IPS-18c (cell line): ENCODE measurements around the gene WNK1.
"Not testable (repeated sequence)": the region's sequence is repeated elsewhere in the genome, so short reads cannot be mapped to it uniquely, and the experiment has no call there.

ENCODE experiments used
- H3K4me3 ChIP-seq: 2 replicates; pipeline ENCODE4 v1.7.0; 2013; ENCODE audit warnings: low read depth, mild to moderate bottlenecking, low read length, moderate library complexity; ENCODE audit not compliant: insufficient read depth
- H3K9me3 ChIP-seq: one replicate; pipeline ENCODE4 v1.6.1; 2013; ENCODE audit warnings: mild to moderate bottlenecking, low read length, moderate library complexity; ENCODE audit not compliant: control insufficient read depth, insufficient read depth

Gene WNK1

DNA sequence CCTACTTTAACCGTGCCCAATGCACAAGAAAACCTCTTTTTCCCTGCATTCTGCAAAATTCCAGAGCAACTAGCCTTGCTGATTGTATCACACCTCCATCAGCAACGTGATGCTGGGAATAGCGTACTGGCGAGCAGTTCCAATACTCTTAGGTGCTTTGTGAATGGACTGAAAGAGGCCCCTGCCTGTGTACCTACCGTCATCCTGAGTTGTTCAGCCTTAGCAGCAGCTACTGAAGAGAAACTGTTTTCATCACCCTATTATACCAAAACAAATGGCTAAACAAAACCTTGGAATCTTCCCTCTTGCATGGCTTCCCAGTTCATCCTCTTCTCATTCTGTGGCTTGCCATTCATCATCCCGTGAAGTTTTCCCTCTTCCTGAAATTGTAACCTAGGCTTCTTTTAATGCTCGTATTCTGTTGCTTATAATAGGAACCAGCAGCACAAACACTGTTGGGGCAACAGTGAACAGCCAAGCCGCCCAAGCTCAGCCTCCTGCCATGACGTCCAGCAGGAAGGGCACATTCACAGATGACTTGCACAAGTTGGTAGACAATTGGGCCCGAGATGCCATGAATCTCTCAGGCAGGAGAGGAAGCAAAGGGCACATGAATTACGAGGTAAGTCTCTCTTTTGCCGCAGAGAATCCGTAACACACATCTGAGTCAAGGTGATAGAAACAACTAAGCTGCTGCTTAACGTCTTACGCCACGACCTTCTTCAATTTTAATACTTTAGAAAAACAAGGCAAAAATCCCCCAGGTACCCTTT lies 155.2 kb downstream of the WNK1 start:
- peaks cover 2% of the 10 kb centered on the region for H3K9me3 ChIP-seq

GRCh38 chr12:909861-910260 lies 157.5 kb downstream of the WNK1 start:
- no peak overlapping the region for H3K4me3 ChIP-seq
- H3K9me3 ChIP-seq = peaks cover 2% of the 10 kb centered on the region

More for the DNA sequence above, 155.2 kb downstream of the WNK1 start:
- no peak overlapping the region for H3K4me3 ChIP-seq

DNA sequence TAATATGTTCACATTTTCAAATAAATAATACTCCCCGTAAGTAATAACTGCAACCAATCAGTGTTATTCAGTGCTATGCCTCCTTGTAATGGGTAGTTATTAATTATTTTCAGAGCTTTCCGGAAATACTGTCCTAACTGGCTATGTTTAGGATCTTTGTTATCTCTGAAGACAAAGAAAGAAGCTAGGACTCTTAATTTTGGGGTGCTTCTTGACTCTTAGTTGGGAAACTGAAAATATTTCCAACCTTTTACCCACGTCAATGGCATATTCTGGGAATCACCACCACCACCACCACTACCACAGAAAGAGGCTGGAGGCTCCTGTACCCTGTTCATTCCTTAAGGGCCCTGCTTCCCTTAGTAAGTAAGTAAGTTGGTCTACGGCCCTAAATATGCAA lies 158.0 kb downstream of the WNK1 start:
- Histone ChIP-seq H3K4me3 (no peak overlapping the region), H3K9me3 (peaks cover 2% of the 10 kb centered on the region)

GRCh38 chr12:911191-911826 lies 158.9 kb downstream of the WNK1 start:
- Histone ChIP-seq H3K9me3 (peaks cover 2% of the 10 kb centered on the region), H3K4me3 (no peak overlapping the region)

GRCh38 chr12:912466-913235 lies 160.3 kb downstream of the WNK1 start:
- no peaks in the 10 kb centered on the region for H3K9me3 ChIP-seq
- no peak overlapping the region for H3K4me3 ChIP-seq

DNA sequence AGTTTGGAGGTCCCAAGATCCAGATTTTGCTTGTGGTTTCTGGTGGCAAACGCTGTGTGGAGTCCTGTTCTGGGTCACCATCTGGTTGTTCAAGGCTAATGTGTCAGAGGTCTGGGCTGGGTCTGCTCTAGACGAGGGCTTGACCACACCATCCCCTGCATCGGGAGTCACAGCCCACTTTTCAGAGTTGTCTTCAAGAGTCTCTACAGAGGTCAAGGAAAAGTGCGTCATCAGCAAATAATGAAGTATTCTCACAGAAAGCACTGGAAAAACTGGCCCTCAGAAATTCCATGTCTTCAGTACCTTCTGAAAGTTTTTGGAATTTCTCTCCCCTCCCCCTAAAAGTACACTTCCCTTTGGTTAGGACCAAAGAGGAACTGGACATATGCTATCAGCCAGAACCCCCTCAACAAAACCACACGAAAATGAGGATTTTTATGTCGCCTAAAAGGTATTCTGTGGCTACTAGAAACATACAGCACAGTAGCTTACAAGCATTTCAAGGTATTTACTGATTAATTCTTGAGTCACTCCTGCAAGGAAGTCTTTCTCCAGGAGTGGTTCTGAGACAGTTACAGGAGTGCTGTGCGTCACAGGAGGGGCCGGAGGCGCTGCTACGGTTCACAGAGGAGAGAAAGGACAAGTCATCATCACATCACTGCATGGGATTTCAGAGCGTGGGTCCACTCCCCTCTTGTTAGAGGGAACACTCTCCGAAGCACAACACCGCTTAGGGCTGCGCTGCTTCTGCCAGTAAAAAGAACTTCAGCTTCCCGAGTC lies 161.7 kb downstream of the WNK1 start:
- H3K9me3 ChIP-seq = no peaks in the 10 kb centered on the region
- no peak overlapping the region for H3K4me3 ChIP-seq

- no peaks in the 10 kb centered on the region for H3K9me3 ChIP-seq
- H3K4me3 ChIP-seq = no peak overlapping the region
Measured at GRCh38 chr12:915090-915489, 162.7 kb downstream of the WNK1 start.

DNA sequence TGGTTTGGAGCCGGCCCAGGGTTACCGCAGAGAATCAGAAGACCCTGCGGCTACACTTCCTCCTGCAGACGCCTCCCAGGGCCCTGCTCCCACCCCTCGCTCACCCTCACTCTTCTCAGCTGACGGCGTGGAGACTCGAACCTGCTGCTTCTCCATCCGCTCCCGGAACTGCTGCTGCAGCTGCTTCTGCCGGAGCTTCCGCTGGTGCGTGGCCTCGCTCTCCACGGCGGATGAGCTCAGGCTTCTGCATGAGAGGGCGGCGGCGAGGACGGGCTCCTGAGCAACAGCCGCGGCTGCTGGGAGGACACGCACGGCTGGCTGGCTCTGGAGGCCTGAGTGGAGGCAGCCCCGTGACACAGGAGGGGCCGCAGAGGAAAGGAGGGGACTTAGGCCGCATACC lies 163.9 kb downstream of the WNK1 start:
- H3K9me3 ChIP-seq = no peaks in the 10 kb centered on the region

GRCh38 chr12:916712-917445 lies 164.5 kb downstream of the WNK1 start:
- H3K4me3 ChIP-seq = no peak overlapping the region
- no peaks in the 10 kb centered on the region for H3K9me3 ChIP-seq

More for the DNA sequence above, 163.9 kb downstream of the WNK1 start:
- no peak overlapping the region for H3K4me3 ChIP-seq

DNA sequence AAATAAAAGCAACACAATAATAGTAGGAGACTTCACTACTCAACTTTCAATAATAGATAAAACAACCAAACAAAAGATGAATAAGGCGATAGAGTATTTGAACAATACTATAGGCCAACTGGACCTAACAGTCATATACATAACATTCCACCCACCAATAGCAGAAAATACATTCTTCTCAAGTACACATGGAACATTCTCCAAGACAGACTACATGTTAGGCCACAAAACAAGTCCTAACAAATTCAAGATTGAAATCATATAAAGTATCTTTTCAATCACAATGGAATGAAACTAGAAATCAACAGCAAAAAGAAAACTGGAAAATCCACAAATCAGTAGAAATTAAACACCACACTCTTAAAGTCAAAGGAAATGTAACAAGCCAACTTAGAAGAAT lies 168.3 kb downstream of the WNK1 start:
- H3K9me3 ChIP-seq = no peaks in the 10 kb centered on the region
- no peak overlapping the region for H3K4me3 ChIP-seq

GRCh38 chr12:922285-922684 lies 169.9 kb downstream of the WNK1 start:
- Histone ChIP-seq H3K9me3 (no peaks in the 10 kb centered on the region), H3K4me3 (no peak overlapping the region)

- Histone ChIP-seq H3K9me3 (no peaks in the 10 kb centered on the region), H3K4me3 (no peak overlapping the region)
Measured at GRCh38 chr12:926641-927040, 174.3 kb downstream of the WNK1 start.

DNA sequence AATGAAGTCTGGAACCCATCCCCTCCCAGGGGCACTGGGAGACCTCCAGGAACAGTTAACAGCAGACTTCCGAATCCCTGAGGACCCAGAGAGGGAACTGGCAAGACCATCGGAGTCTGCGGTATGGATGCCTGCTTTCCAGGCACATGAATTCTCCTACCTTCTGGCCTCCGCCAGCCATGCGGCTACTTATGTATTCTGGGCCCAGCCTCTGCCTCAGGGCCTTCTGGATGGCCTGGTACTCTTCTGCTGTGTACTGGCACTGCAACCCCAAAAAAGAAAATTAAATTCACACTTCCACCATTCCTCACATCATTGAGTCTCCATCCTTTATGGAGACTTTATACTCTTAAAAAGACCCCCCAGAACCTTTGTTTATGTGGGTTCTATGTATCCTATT lies 178.7 kb downstream of the WNK1 start:
- H3K4me3 ChIP-seq = no peak overlapping the region
- no peaks in the 10 kb centered on the region for H3K9me3 ChIP-seq

GRCh38 chr12:931591-931990 lies 179.2 kb downstream of the WNK1 start:
- Histone ChIP-seq H3K9me3 (no peaks in the 10 kb centered on the region), H3K4me3 (no peak overlapping the region)

- not testable (repeated sequence) for H3K9me3 ChIP-seq, H3K4me3 ChIP-seq
Measured at GRCh38 chr12:935891-936290, 183.5 kb downstream of the WNK1 start.

GRCh38 chr12:936377-937345 lies 184.3 kb downstream of the WNK1 start:
- H3K9me3 ChIP-seq = no peaks in the 10 kb centered on the region
- H3K4me3 ChIP-seq = no peak overlapping the region
